B cell (primary cell): ENCODE data around the gene MYEF2. TPM values are rescaled to one million over a fixed set of nuclear protein-coding genes. Genes with fewer than 3 reads are reported as not detected.

Experiments used
- ATAC-seq: fragments of 200-7000 bp; cut with Tn5 transposase; one replicate; pipeline ENCODE4 v1.10.0; 2021; ENCODE audit warnings: low read depth, mild to moderate bottlenecking, moderate number of reproducible peaks, moderate library complexity
- CTCF ChIA-PET: fragments of 350-600 bp; sonication (Branson Sonifier 250); formaldehyde crosslinking; loops from one replicate; lab custom pipeline; 2021; ENCODE audit warnings: antibody characterized with exemption, inconsistent platforms; lab: Charles Lee
- POLR2A ChIA-PET: fragments of 350-600 bp; sonication (Branson Sonifier 250); formaldehyde crosslinking; loops from one replicate; lab custom pipeline; 2021; ENCODE audit warnings: antibody characterized with exemption; lab: Charles Lee
- DNase-seq: peaks from one replicate; pipeline ENCODE4 v3.0.0; 2013
- H2AFZ ChIP-seq: 2 replicates; pipeline ENCODE4 v1.6.1; 2012; ENCODE audit warnings: mild to moderate bottlenecking, low read depth, low read length; ENCODE audit not compliant: insufficient read depth, poor library complexity, severe bottlenecking
- H3K27ac ChIP-seq, 2 donors: 1 replicate in 1 of 2; 2 replicates in 1 of 2; pipeline ENCODE4 v1.5.1; 2012 to 2013; ENCODE audit warnings: low read length in 2 of 2, mild to moderate bottlenecking in 2 of 2, moderate library complexity in 1 of 2
- H3K27me3 ChIP-seq, 4 experiments: fragments of 200-600 bp in 1 of 4; sonication (generic) in 1 of 4; replicated peaks in 1 of 4; 1 replicate in 2 of 4; 2 replicates in 2 of 4; pipeline versions ENCODE4 v1.6.1 to v1.7.0; 2013 to 2016; ENCODE audit warnings: low read length in 3 of 4, mild to moderate bottlenecking in 2 of 4, mixed read lengths in 1 of 4, moderate library complexity in 1 of 4; ENCODE audit not compliant: insufficient read depth in 4 of 4, control insufficient read depth in 3 of 4; ENCODE audit errors: control extremely low read depth in 1 of 4
- H3K36me3 ChIP-seq, 2 experiments: replicated peaks in 1 of 2; 1 replicate in 1 of 2; 2 replicates in 1 of 2; pipeline versions ENCODE4 v1.6.1 to v1.7.1; 2013; ENCODE audit warnings: low read length in 1 of 2; ENCODE audit not compliant: insufficient read depth in 2 of 2, control insufficient read depth in 1 of 2; ENCODE audit errors: control extremely low read depth in 1 of 2, extremely low read depth in 1 of 2
- H3K4me1 ChIP-seq, 2 donors: fragments of 200-600 bp in 1 of 2; sonication (generic) in 1 of 2; 1 replicate in 1 of 2; 2 replicates in 1 of 2; pipeline versions ENCODE4 v1.5.1 to v1.6.1; 2013 to 2017; ENCODE audit warnings: low read length in 2 of 2; ENCODE audit not compliant: control insufficient read depth in 2 of 2, insufficient read depth in 2 of 2
- H3K4me2 ChIP-seq: replicated peaks from 2 replicates; pipeline ENCODE3; 2012; ENCODE audit warnings: mild to moderate bottlenecking, low read depth, low read length; ENCODE audit not compliant: poor library complexity, severe bottlenecking
- H3K4me3 ChIP-seq, 5 experiments: fragments of 200-600 bp in 1 of 5; sonication (generic) in 1 of 5; 1 replicate in 3 of 5; 2 replicates in 2 of 5; pipeline versions ENCODE4 v1.5.1 to v1.7.0; 2011 to 2016; ENCODE audit warnings: low read length in 4 of 5, mild to moderate bottlenecking in 4 of 5, low read depth in 2 of 5, control low read depth in 1 of 5, moderate library complexity in 1 of 5; ENCODE audit not compliant: insufficient read depth in 1 of 5; ENCODE audit errors: control extremely low read depth in 1 of 5, extremely low read depth in 1 of 5
- H3K79me2 ChIP-seq: fragments of 200-600 bp; sonication (generic); one replicate; pipeline ENCODE4 v1.6.0; 2016; ENCODE audit warnings: low read length; ENCODE audit not compliant: control insufficient read depth, insufficient read depth
- H3K9ac ChIP-seq: fragments of 200-600 bp; sonication (generic); 2 replicates; pipeline ENCODE4 v1.6.1; 2017; ENCODE audit warnings: mild to moderate bottlenecking, low read length, moderate library complexity
- H3K9me3 ChIP-seq, 3 donors: one replicate each; pipeline versions ENCODE4 v1.6.1 to v1.7.1; 2013; ENCODE audit warnings: low read length in 2 of 3; ENCODE audit not compliant: control insufficient read depth in 2 of 3, insufficient read depth in 1 of 3; ENCODE audit errors: control extremely low read depth in 1 of 3
- H4K20me1 ChIP-seq: 2 replicates; pipeline ENCODE4 v1.6.0; 2012; ENCODE audit warnings: mild to moderate bottlenecking, low read length; ENCODE audit not compliant: insufficient read depth, control insufficient read depth, poor library complexity, severe bottlenecking
- H3K27ac Mint-ChIP-seq: one replicate; pipeline ENCODE4 v1.8.0; 2021; ENCODE audit warnings: mixed read lengths
- H3K27me3 Mint-ChIP-seq: one replicate; pipeline ENCODE4 v1.8.0; 2021; ENCODE audit warnings: mixed read lengths
- H3K4me1 Mint-ChIP-seq: one replicate; pipeline ENCODE4 v1.8.0; 2021; ENCODE audit warnings: mixed read lengths
- H3K4me3 Mint-ChIP-seq: one replicate; pipeline ENCODE4 v1.8.0; 2021; ENCODE audit warnings: mixed read lengths
- H3K9me3 Mint-ChIP-seq: one replicate; pipeline ENCODE4 v1.8.0; 2022; ENCODE audit warnings: mixed read lengths; ENCODE audit not compliant: insufficient read depth
- EZH2 ChIP-seq: IDR thresholded peaks from 2 replicates; pipeline ENCODE4 v1.6.1; 2012; ENCODE audit warnings: borderline replicate concordance, low read depth, mild to moderate bottlenecking, moderate library complexity, low read length; ENCODE audit not compliant: insufficient read depth, poor library complexity, severe bottlenecking
- WGBS: methylation state at CpG from one replicate; pipeline ENCODE4 v1.1.5; 2013; ENCODE audit warnings: missing lambda C conversion rate; ENCODE audit not compliant: insufficient coverage; 5-methylcytosine and 5-hydroxymethylcytosine counted together
- intact Hi-C: fragments of 100-400 bp; cut with micrococcal nuclease; formaldehyde crosslinking; loops from one replicate; pipeline ENCODE4 v1.10.0; 2022
- polyA plus RNA-seq: library from polyadenylated mRNA; depleted of rRNA; stranded (reverse); fragments of >200 nt; gene quantifications from 2 replicates; pipeline ENCODE4 v1.2.3, GENCODE V29; 2012
- total RNA-seq, 2 donors: library from RNA; stranded (reverse); fragments of 120-200 nt in 1 of 2; gene quantifications; 1 replicate in 1 of 2; 2 replicates in 1 of 2; pipeline versions ENCODE4 v1.2.3 to v1.2.4, GENCODE V29; 2013 to 2022
- TF ChIP-seq, protein P1 (sequence below): fragments of 200-600 bp; IDR thresholded peaks from one replicate; pipeline ENCODE4 v1.8.0; 2022; ENCODE audit warnings: antibody characterized with exemption, mild to moderate bottlenecking

Gene MYEF2
- total and polyA plus RNA-seq, 2 donors (not counting 1 experiment from before 2014, with no cell fraction given) = 3.9 to 34.3 TPM

DNA sequence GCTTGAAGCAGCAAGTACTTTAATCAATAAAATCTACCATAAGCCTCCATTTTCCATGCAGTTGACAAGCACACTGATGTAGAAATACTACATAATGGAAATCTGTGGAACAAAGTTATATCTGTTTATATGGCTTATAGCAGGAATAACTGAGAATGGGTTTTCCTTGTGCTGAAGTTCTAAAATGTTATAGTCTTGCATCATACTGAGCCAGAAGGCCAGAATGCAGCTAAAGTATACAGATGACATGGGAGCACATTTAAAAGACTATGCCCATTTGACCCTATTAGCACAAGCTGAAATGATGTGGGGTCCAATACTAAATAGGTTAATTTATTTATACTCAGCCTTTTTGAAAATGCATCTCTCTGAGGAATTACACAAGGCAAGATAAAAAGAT lies 32.2 kb downstream of the MYEF2 start:
- Histone ChIP-seq H2AFZ (no peak overlapping the region), H3K36me3 (peaks cover 0 to 5% of the 10 kb centered on the region in 2 experiments), H3K79me2 (no peaks in the 10 kb centered on the region), H3K4me3 (no peak overlapping the region), H3K4me1 (no peaks in the 10 kb centered on the region), H4K20me1 (no peaks in the 10 kb centered on the region), H3K9me3 (no peaks in the 10 kb centered on the region), H3K4me2 (no peak overlapping the region), H3K27ac (no peak overlapping the region), H3K27me3 (no peaks in the 10 kb centered on the region), H3K9ac (no peak overlapping the region)
- no peak overlapping the region for H3K4me3 Mint-ChIP-seq
- no peaks in the 10 kb centered on the region for H3K9me3 Mint-ChIP-seq
- CTCF ChIA-PET = no interaction called here
- DNase-seq = no peak
- no peak overlapping the region for H3K27ac Mint-ChIP-seq
- TF ChIP-seq EZH2 = no peak
- TF ChIP-seq, protein P1, sequence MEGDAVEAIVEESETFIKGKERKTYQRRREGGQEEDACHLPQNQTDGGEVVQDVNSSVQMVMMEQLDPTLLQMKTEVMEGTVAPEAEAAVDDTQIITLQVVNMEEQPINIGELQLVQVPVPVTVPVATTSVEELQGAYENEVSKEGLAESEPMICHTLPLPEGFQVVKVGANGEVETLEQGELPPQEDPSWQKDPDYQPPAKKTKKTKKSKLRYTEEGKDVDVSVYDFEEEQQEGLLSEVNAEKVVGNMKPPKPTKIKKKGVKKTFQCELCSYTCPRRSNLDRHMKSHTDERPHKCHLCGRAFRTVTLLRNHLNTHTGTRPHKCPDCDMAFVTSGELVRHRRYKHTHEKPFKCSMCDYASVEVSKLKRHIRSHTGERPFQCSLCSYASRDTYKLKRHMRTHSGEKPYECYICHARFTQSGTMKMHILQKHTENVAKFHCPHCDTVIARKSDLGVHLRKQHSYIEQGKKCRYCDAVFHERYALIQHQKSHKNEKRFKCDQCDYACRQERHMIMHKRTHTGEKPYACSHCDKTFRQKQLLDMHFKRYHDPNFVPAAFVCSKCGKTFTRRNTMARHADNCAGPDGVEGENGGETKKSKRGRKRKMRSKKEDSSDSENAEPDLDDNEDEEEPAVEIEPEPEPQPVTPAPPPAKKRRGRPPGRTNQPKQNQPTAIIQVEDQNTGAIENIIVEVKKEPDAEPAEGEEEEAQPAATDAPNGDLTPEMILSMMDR = no peak
- ATAC-seq = no peak
- intact Hi-C loops = no loop called here
- POLR2A ChIA-PET = no interaction called here
- no peaks in the 10 kb centered on the region for H3K27me3 Mint-ChIP-seq
- H3K4me1 Mint-ChIP-seq = peaks cover 3% of the 10 kb centered on the region

DNA sequence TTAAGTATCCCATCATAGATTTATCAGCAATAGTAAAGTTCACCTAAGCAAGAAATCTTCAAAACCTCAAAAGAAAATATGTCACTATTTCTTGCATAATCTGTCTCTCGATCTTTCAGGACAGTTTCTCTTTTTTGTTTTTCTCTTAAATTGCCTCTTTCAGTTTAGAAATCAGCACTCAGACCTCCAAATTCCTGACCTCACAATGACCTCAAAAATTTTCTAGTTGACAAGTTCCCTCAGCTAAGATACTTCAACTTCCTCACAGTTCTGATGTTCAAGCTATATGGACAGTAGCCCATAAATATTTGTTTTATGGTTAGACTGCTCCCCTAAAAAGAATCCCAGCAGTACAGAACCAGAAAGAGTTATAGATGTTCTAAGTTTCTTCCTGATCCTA lies 33.2 kb downstream of the MYEF2 start:
- DNase-seq (no peak), ATAC-seq (no peak)
- H3K27ac Mint-ChIP-seq = no peak overlapping the region
- no peaks in the 10 kb centered on the region for H3K27me3 Mint-ChIP-seq
- ChIA-PET CTCF (no interaction called here), POLR2A (no interaction called here)
- no peak overlapping the region for H3K27ac ChIP-seq
- peaks cover 3% of the 10 kb centered on the region for H3K4me1 Mint-ChIP-seq
- H3K9me3 Mint-ChIP-seq = no peaks in the 10 kb centered on the region
- no peak overlapping the region for H3K9ac ChIP-seq
- intact Hi-C loops = no loop called here
- no peaks in the 10 kb centered on the region for H3K79me2 ChIP-seq
- H4K20me1 ChIP-seq = no peaks in the 10 kb centered on the region
- H2AFZ ChIP-seq = no peak overlapping the region
- H3K36me3 ChIP-seq = peaks cover 0 to 5% of the 10 kb centered on the region in 2 experiments
- no peaks in the 10 kb centered on the region for H3K27me3 ChIP-seq
- no peak overlapping the region for H3K4me3 Mint-ChIP-seq
- 91% methylated on average over 1 of the region's 1 CpG for WGBS
- H3K9me3 ChIP-seq = no peaks in the 10 kb centered on the region
- TF ChIP-seq, protein P1 = no peak
- no peak for TF ChIP-seq EZH2
- no peak overlapping the region for H3K4me2 ChIP-seq
- no peak overlapping the region for H3K4me3 ChIP-seq
- H3K4me1 ChIP-seq = no peaks in the 10 kb centered on the region
